GM21723 (cell line): ENCODE results near the gene UROC1.

Experiments
- ATAC-seq: cut with Tn5 transposase; IDR thresholded peaks from one replicate; pipeline ENCODE4 v1.9.1; 2021; ENCODE audit warnings: mild to moderate bottlenecking, moderate library complexity; ENCODE audit not compliant: unreplicated experiment

Gene UROC1

GRCh38 chr3:126517986-126518778 is 609 bp upstream of the UROC1 start:
- no peak for ATAC-seq

GRCh38 chr3:126516936-126517290 is 660 bp downstream of the UROC1 start:
- no peak for ATAC-seq

GRCh38 chr3:126516152-126516935 is 1.2 kb downstream of the UROC1 start:
- no peak for ATAC-seq

GRCh38 chr3:126515066-126515706 is 2.4 kb downstream of the UROC1 start:
- no peak for ATAC-seq

- ATAC-seq: no peak
Observed at GRCh38 chr3:126514161-126514560, 3.4 kb downstream of the UROC1 start.

- ATAC-seq: no peak
Observed at GRCh38 chr3:126512916-126513650, 4.5 kb downstream of the UROC1 start.

GRCh38 chr3:126512026-126512425 is 5.5 kb downstream of the UROC1 start:
- ATAC-seq: no peak

GRCh38 chr3:126511291-126511690 is 6.3 kb downstream of the UROC1 start:
- ATAC-seq: no peak

GRCh38 chr3:126510308-126510910 is 7.2 kb downstream of the UROC1 start:
- ATAC-seq: no peak

- no peak for ATAC-seq
Observed at GRCh38 chr3:126509597-126510307, 7.8 kb downstream of the UROC1 start.

- no peak for ATAC-seq
Observed at GRCh38 chr3:126508564-126508964, 9.0 kb downstream of the UROC1 start.

GRCh38 chr3:126507886-126508285 is 9.7 kb downstream of the UROC1 start:
- ATAC-seq: no peak

GRCh38 chr3:126503701-126504100 is 13.9 kb downstream of the UROC1 start:
- ATAC-seq: no peak

GRCh38 chr3:126502656-126503055 is 14.9 kb downstream of the UROC1 start:
- ATAC-seq: no peak

GRCh38 chr3:126501736-126502135 is 15.8 kb downstream of the UROC1 start:
- ATAC-seq: no peak

- no peak for ATAC-seq
Observed at GRCh38 chr3:126501054-126501453, 16.5 kb downstream of the UROC1 start.

GRCh38 chr3:126500016-126500415 is 17.6 kb downstream of the UROC1 start:
- no peak for ATAC-seq

- no peak for ATAC-seq
Observed at GRCh38 chr3:126499401-126499800, 18.2 kb downstream of the UROC1 start.

GRCh38 chr3:126498929-126499328 is 18.6 kb downstream of the UROC1 start:
- no peak for ATAC-seq

- no peak for ATAC-seq
Observed at GRCh38 chr3:126498461-126498860, 19.1 kb downstream of the UROC1 start.
